Endometrial microvascular endothelial cells (primary cell): ENCODE data around the gene CCDC154. TPM values are rescaled to one million over a fixed set of nuclear protein-coding genes. Genes with fewer than 3 reads are reported as not detected.

ENCODE experiments used
- in situ Hi-C: cut with HindIII; loops from 2 replicates; pipeline ENCODE4 v1.10.0; 2017; ENCODE audit warnings: low sequenced_read_pairs, low pct_unique_long_range_greater_than_20kb; ENCODE audit errors: inconsistent ontology term
- total RNA-seq: library from RNA; depleted of rRNA; stranded (reverse); fragments of >200 nt; gene quantifications from one replicate; pipeline ENCODE4 v1.2.3, GENCODE V29; 2015; ENCODE audit errors: inconsistent ontology term

CCDC154 gene
- total RNA-seq, 1 donor from 2014 or later, result not detected

- in situ Hi-C loops, result no loop called here
These were observed 14.1 kb upstream of the CCDC154 start for GRCh38 chr16:1458336-1458976.

DNA sequence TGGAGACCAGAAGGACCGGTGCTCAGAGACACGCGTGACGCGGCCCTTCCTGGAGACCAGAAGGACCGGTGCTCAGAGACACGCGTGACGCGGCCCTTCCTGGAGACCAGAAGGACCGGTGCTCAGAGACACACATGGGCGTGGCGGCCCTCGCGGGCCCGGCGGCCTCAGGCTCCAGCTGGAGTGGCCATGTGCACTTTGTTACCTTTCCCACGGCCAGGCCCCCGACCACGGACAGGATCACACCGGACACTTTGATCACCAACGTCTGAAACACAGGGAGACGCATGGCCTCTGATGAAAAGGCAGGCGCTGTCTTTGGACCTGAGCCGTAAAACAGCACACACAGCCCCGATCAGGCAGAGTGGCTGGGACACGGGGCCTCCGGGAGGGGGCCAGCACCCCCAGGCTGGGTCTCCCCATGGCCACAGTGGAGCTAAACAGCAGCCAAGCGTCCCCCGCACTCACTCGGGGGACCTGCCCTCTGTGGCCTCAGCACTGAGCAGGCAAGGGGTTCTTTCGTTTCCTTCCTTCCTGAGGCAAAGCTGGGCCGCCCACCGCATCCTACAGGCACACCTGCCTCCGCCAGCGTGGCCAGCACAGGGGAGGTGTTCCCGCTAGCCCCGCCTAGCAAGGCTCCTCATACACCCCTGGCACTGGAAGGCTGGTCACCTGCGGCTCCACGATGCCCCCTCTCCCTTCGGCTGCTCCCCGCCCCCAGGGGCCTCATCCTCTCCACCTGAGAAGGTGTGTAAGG, 13.3 kb upstream of the CCDC154 start:
- in situ Hi-C loops, result no loop called here

GRCh38 chr16:1456951-1457350, 12.6 kb upstream of the CCDC154 start:
- in situ Hi-C loops, result no loop called here

DNA sequence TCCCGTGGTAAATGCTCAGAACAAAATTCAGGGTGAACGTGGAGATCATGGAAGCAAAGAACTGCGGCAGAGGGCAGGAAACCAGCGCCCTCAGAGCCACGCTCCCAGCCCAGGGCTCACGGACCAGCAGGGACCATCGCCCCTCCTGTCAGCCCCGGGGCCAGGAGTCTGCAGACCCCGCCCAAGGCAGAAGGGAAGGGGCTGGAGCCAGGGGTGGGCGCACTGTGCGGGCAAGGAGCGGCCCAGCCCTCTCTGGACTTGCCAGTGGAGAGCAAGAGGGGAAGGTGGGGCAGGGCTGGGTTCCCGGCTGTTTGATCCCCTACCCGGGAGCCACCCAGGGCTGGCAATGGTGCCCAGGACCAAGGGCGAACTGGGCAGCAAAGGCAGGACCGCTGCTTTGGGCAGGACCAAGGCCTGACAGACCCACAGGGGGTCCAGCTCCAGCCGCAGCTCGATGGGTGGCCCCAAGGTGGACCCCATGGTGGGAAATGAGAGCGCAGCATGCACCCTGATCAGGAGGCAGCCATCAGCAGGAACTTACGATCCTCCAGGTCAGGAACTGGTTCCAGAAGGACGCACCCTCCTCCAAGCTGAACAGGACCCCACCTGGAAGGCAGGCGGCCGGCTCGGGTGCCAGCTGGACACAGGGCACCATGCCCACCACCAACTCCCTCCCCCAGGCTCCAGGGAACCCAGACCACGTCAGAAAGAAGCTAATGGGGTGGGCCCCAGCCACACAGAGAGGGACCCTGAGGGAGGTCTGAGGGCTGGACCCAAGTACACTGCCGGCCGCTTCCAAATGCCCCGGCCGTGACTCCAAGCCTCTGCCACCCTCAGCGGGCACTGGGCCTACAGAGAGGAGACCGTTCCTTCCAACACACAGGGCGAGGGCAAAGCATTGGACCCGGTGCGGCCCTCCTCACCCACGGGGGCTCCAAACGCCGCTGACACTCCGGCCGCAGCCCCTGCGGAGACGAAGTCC, 11.1 kb upstream of the CCDC154 start:
- in situ Hi-C loops, result no loop called here

- in situ Hi-C loops, result no loop called here
These were observed 10.2 kb upstream of the CCDC154 start for GRCh38 chr16:1454561-1454960.

GRCh38 chr16:1453316-1453715, 9.0 kb upstream of the CCDC154 start:
- in situ Hi-C loops, result no loop called here

DNA sequence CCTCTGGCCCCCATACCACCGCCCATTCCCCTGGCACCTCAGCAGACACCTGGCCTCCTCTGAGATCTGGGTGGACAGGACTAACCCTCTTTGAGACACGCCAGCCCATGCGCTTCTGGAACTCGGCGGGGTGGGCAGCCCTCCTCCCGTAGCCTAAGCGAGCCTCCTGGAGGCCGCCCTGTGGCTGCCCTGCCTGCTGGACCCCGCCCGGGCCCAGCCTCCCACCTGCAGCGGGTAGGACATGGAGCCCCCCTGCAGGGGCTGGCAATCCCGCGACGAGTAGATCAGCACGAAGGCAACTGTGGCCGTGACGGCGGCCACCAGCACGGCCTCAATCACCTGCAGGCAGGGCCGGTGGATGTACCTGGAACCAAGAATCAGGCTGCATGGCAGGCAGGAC, 8.2 kb upstream of the CCDC154 start:
- in situ Hi-C loops, result no loop called here

GRCh38 chr16:1451702-1452392, 7.5 kb upstream of the CCDC154 start:
- in situ Hi-C loops, result no loop called here

DNA sequence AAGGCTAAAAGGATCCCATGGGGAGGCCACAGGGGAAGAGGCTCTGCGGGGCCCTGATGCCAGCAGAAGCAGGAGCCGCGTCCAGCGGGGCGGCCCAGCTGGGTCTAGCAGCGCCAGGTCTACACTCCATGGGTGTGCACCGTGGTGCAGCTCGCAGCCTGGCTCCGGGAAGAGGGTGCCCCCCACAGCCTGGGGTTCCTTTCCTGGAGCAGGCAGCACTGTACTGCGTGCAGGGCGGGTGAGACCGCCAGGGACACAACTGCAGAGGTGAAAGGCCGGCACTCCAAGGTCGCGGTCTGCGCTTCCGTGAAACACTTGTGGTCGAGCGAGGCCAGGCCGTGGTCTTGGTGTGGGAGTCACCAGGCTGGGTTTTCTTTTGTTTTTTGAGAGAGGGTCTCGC, 6.5 kb upstream of the CCDC154 start:
- in situ Hi-C loops, result no loop called here

DNA sequence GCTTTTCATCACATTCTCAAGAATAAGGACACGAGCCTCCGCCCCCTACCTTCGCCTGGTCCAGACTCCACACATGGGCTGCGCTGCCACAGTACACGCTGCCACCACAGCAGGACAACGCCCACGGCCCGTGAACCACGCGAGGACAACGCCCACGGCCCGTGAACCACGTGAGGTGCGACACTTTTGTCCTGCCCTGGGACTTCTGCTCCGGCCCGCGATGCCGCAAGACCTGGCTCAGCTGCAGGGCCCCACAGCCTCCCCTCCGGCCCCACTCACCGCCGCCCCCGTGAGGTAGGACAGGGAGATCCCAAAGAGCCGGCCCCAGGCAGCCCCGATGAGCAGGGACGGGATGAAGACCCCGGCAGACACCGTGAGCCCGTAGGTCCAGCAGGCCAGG, 5.9 kb upstream of the CCDC154 start:
- in situ Hi-C loops, result no loop called here

DNA sequence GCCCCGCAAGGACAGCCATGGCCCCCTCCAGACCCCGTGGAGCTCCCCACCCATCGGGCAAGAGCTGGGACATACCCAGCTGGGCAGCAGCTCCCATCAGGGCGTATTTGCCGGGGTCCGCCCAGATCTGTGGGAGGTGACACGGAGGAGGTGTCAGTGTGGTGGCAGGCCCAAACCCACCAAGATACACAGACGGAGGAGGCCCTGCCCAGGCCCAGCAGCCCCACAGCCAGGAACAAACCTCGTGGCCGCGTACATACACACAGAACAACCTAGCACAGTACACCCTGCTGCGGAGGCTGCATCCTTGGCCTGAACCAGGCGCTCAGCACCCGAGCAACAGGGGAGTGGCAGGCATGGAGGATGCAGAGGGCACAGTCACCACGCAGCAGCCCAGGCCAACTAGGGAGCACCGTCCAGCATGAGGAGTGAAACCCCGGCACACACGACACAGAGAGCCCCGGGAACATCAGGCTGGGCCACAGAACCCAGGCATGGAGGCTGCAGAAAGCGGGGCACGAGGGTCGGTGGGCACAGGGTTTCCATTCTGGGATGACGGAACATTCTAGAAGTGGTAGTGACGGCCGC, 4.9 kb upstream of the CCDC154 start:
- in situ Hi-C loops, result no loop called here

- in situ Hi-C loops, result no loop called here
These were observed 4.3 kb upstream of the CCDC154 start for GRCh38 chr16:1448536-1449116.

DNA sequence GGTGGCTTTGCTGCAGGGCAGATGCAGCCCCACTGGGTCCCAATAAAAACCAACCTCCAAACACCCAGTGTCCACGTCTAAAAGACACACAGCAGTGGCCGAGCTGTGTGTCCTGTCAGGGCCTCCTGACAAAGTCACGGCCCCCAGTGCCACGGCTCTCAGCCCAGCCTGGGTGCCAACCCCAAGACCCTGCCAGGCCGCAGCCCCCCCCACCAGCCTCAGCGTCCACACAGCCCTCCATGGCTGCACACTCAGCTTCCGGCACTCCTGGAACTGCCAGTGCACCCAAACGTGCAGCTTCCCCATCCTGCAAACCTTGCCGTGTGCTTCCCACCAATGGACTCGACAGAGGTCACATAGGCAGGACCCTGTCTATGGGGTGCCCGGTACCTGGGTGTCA, 3.6 kb upstream of the CCDC154 start:
- in situ Hi-C loops, result no loop called here

DNA sequence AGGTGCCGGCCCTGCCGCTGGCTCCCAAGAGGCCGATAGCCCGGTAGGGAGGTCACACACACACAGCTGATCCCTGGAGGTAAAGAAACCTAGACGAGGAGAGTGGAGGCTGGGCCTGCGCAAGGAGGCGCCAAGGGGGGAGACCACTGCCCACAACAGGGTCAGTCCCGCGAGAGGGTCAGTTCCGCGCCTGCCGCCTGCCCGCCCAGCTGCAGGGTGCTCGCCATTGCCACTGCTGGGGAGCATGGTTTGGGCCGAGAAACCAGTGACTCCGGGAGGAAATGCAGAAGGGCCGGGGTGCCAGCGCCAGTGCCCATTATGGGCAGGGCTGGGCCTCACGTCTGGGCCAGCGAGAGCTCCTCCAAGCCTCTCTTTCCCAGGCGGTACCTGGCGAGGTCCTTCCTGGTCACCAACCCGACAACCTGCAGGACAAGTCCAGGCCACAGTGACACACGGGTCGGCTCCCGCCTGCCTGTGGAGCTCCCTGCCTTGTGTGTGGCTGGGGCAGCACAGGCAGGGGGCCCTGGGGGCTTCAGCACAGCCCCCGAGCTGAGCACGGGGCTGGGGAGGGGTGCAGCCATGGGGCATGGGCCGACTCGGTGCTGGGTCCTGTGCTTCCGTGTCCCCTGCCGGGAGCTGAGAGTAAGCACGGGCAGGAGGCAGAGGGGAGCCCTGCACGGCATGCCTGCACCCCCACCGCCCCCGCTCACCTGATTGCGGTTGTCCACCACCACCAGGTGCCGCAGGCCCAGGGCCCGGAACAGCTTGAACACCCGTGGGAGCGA, 2.1 kb upstream of the CCDC154 start:
- in situ Hi-C loops, result no loop called here

DNA sequence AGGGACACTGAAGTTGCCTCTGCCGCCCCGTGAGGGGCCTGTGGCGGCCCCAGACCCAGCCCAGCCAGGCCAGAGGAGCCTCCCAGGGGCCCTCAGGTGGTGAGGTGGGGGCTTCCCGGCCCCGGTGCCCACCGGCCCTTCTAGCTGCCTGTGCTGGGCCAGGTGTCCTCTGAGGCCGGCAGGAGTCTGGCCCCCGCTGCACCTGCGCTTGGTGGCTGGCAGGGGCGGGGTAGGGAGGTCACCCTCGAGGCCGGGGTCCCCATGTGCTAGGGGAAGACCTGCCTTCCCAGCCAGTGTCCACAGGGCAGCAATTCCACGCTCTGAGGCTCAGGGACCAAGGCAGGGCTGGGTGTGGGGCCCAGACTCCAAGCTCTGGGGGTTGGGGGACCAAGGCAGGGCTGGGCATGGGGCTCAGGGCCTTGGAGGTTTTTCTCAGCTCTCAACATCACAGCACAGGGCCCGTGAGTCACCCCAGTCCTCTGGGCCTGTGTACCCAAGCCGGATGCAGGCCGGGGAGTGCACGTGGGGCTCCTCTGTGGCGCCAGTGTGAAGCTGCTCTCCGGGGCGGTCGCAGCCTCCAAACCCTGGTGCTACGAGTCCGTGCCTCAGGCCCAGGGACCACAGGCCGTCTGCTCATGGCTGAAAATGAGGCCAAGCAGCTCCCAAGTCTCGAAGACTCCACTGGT, 1.3 kb upstream of the CCDC154 start:
- in situ Hi-C loops, result no loop called here

DNA sequence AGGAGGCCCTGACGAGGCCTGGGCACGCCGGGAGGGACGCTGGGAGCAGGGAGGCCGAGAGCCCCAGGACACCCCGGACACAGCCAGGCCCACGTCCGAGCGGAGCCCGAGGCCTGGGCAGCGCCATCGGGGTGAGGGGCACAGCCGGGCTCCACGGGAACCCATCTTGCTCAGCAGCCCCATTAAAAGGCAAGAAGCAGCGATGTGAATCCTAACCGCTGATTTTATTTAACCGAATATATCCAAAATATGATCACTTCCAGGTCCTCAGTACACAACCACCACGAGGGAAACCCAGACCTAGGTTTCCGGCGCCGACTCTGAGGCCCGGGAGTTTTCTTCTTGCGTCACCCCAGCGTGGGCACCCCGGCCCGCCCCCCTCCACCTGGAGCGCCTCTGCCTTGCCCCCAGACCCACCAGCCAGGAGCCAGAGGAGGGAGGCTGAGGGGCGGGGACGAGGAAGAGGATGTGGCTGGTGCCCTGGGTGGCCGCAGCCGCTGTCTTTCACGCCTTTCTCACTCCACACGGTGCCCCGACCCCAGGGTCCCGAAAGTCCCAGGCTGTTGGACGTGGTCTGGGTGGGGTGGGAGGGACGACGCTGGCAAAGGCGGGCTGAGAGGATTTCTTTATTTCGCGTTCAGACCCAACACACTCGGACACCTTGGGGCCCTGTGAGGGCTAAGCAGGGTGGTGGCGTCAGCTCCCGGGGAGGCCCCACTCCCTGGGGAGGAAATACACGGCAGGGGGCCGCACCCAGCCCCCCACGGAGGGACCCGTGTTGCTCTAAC, 568 bp upstream of the CCDC154 start:
- in situ Hi-C loops, result no loop called here
